HG03159 (cell line): Measurements from ENCODE around the gene CTTNBP2.

Experiments
- ATAC-seq: cut with Tn5 transposase; IDR thresholded peaks from one replicate; pipeline ENCODE4 v1.9.1; 2021; ENCODE audit warnings: mild to moderate bottlenecking, moderate library complexity; ENCODE audit not compliant: unreplicated experiment

CTTNBP2 gene

GRCh38 chr7:117873310-117874190 is at the start of gene CTTNBP2:
TSS of gene CTTNBP2 (minus strand) at chr7:117873441. CDS start at chr7:117873415, 26 bp downstream.
- ATAC-seq: no peak

- no peak for ATAC-seq
These were observed 43.1 kb upstream of the CTTNBP2 start for GRCh38 chr7:117916309-117916708.

GRCh38 chr7:117912421-117912820 is 39.2 kb upstream of the CTTNBP2 start:
- no peak for ATAC-seq

DNA sequence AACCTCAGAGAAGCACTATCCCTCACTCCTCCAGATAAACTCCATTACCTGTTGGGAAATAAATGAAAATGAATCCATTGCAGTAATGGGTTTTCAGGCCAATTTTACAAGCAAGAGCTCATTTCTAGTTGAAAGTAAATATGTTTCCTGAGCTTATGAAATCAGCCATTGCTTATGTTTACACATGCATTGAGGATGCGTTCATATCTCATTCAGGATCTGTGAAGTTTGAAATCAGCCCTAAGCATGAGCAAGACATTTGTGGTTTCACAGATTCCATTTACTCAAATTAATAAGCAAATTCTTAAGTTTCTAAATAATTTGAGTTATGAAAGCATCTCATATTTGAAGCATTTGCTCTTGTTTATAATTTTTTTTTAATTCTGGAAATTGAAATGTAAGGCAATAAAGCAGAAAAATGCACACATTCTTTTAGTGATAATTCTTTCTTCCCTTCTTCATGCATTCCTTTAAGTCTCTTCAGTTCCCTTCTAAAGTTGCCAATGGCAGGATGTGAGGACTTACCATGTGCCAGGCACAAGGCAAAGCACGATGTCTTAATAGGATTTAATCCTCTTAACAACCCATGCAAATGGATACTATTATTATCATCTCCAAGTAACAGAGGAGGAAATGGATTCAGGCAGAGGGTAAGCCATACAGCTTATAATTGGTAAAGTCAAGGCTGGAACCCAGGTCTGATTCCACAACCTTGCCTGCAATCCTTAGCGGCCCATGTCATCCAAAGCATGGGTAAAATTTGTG is 35.0 kb upstream of the CTTNBP2 start:
- ATAC-seq: no peak

- ATAC-seq: no peak
These were observed 33.9 kb upstream of the CTTNBP2 start for GRCh38 chr7:117907049-117907640.

GRCh38 chr7:117902314-117902889 is 29.2 kb upstream of the CTTNBP2 start:
- ATAC-seq: no peak

- no peak for ATAC-seq
These were observed 28.0 kb upstream of the CTTNBP2 start for GRCh38 chr7:117901089-117901797.

- no peak for ATAC-seq
These were observed 23.1 kb upstream of the CTTNBP2 start for GRCh38 chr7:117896339-117896738.

GRCh38 chr7:117895276-117895675 is 22.0 kb upstream of the CTTNBP2 start:
- no peak for ATAC-seq

DNA sequence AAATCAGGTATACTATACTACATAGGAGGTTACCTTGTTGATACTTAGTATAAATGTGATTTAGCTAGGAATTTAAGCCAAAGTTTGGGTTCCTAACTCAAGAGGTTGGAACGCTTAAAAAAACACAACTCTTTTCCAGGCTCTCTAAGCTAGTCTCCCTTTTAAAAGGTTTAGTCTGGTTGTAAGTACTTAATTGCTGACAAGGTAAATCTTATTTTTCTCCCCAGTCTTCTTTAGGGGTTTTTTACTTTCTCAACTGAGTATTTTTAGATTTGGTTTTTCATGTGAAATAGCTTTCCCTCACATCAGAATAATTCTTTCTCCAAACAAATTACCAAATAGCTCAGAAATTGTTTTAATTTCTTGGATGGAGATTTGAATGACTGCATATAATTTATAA is 20.8 kb upstream of the CTTNBP2 start:
- ATAC-seq: no peak

DNA sequence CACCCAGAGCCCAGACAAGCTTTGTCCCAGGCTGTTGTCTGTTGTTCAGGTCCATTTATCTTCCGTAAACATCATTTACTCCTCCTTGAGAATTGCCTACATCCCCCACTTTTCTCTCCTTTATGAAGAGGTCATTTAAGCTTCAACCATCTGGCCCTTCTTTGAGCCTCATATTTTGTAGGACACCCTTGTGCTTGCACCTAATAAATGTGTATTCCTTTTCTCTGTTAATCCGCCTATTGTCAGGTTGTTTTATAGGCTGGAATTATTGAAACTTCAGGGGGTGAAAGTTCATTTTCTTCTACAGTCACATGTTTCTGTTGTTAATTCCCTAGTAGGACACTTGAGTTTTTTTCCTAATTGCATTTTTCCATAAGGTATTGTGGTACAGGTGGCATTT is 19.6 kb upstream of the CTTNBP2 start:
- no peak for ATAC-seq

GRCh38 chr7:117889611-117890010 is 16.4 kb upstream of the CTTNBP2 start:
- no peak for ATAC-seq

DNA sequence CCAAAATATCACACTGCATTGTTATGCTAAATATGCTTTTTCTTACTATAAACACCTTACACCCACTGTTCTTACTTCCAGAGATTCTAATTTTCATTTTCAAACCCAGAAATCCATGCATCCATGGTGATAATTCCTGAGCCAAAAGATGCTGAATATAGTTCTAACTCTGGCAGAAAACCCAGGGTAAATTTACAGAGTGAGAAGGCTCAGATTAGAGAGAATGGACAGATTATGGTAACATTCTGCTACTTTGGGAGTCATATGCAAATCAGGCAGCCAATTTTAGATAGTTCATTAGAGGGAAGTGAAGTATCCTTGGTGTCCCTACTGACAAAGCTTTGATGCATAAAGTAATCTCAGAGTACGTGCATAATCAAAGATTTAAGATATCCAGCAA is 15.4 kb upstream of the CTTNBP2 start:
- ATAC-seq: no peak

- no peak for ATAC-seq
These were observed 9.4 kb upstream of the CTTNBP2 start for GRCh38 chr7:117882594-117882993.

DNA sequence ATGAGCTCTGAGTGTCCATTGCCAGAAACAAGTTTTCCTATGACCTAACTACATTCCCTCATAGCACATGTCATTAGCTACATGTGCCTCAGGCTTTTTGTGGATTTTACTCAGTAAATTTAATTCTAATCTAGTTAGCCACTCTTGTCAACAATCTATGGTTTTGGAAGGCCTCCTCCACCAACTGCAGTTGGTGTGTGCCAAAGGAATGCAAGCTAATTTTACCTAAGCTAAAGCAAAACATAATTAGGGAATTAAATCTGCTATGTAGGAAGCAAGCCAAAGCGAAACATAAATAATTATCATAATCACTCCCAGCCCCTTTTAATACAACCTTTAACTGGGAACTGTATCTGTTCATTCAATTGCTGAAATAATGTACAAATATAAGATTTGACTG is 3.5 kb upstream of the CTTNBP2 start:
- ATAC-seq: no peak

DNA sequence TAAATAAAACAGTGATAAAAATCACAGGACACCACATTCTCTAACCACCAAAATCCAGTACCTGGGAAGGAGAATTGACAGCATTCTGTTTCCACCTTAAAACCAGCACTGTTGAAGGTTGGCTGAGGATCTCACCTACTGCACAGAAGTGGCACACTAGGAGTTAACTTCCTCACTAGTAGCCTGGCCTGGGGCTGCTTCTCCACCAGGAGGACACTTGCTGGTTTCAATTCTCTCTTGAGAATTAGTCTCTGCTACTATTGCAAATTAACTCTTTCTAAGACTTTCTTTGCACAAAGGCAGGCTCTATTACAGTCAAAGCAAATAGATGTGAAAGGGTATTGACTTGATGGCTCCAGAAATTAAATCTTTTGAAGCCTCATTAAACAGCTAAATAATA is 2.3 kb upstream of the CTTNBP2 start:
- ATAC-seq: peak; percentile 47

GRCh38 chr7:117874191-117874700 is 1.0 kb upstream of the CTTNBP2 start:
- no peak for ATAC-seq

- no peak for ATAC-seq
These were observed 506 bp downstream of the CTTNBP2 start for GRCh38 chr7:117872561-117873309.

DNA sequence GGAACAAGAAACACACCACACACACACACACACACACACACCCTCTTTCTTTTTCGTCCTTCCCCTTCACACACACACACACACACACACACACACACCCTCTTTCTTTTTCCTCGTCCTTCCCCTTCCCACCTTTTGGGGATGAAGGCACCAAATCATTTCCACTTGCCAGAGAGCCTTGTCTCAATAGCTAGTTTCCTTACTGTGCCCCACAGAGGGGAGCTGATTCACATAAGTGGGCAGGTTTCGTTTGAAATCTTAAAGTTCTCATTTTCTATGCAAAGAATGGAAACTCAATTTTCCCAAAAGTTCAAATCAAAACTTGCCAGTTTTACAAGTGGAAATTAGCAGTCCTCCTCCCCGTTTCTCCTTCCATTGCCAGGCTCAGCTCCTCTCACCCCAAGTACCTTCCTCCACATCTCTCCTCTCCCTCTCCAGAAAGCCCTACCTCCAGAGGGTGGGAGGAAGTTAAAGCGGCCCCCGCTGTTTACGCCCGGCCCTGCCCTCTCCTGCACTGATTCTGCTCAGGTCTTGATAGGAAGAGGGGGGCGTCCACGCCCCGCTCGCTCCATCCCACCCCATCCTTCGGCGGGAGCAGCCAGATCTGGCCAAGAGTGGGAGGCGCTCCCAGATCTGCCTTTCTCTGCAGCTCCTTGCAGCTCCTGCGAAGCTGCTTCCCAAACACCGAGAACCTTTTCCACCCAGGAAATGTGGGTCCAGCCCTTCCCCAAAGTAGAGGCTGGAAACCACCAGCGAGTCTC is 1.3 kb downstream of the CTTNBP2 start:
- ATAC-seq: no peak
